GM12878 (cell line): ENCODE results near the gene PPP2R5C. TPM values are rescaled to one million over a fixed set of nuclear protein-coding genes. Genes with fewer than 3 reads are reported as not detected.

ENCODE experiments used
- BACH1 ChIP-seq: fragments of 450-650 bp; IDR thresholded peaks from 2 replicates; pipeline ENCODE4 v1.6.1; 2017; ENCODE audit warnings: mild to moderate bottlenecking, borderline replicate concordance
- BCLAF1 ChIP-seq: fragments of 450-650 bp; IDR thresholded peaks from 2 replicates; pipeline ENCODE4 v1.6.1; 2017; ENCODE audit warnings: antibody characterized with exemption, mild to moderate bottlenecking, moderate library complexity
- CREB1 ChIP-seq: IDR thresholded peaks from 2 replicates; pipeline ENCODE4 v1.6.1; 2012; ENCODE audit warnings: low read depth, mild to moderate bottlenecking, inconsistent platforms
- GATAD2B ChIP-seq: fragments of 450-650 bp; conservative IDR thresholded peaks from 2 replicates; pipeline ENCODE4 v1.6.1; 2017; ENCODE audit warnings: low read depth, mild to moderate bottlenecking, moderate library complexity
- HDAC2 ChIP-seq: fragments of 200-600 bp; sonication (generic); IDR thresholded peaks from 2 replicates; pipeline ENCODE4 v1.6.1; 2017
- IKZF2 ChIP-seq, 2 experiments: fragments of 450-650 bp; IDR thresholded peaks; 2 replicates each; pipeline ENCODE4 v1.6.1; 2017; ENCODE audit warnings: mild to moderate bottlenecking in 2 of 2, moderate library complexity in 2 of 2
- IRF4 ChIP-seq: IDR thresholded peaks from 2 replicates; pipeline ENCODE4 v1.6.1; 2011; ENCODE audit warnings: low read depth, low read length
- MTA3 ChIP-seq: IDR thresholded peaks from 2 replicates; pipeline ENCODE4 v1.6.1; 2012; ENCODE audit warnings: low read length, inconsistent platforms, borderline replicate concordance
- PAX5 ChIP-seq: IDR thresholded peaks from 2 replicates; pipeline ENCODE4 v1.6.1; 2011; ENCODE audit warnings: low read depth, low read length, borderline replicate concordance
- RAD51 ChIP-seq: fragments of 450-650 bp; IDR thresholded peaks from 2 replicates; pipeline ENCODE4 v1.6.1; 2016; ENCODE audit warnings: moderate library complexity, mild to moderate bottlenecking, inconsistent platforms
- RELA ChIP-seq: fragments of 450-650 bp; IDR thresholded peaks from 2 replicates; pipeline ENCODE4 v1.8.0; 2014; ENCODE audit warnings: borderline replicate concordance; ENCODE audit not compliant: partially characterized antibody
- SIX5 ChIP-seq: IDR thresholded peaks from 2 replicates; pipeline ENCODE4 v1.6.1; 2011; ENCODE audit warnings: mild to moderate bottlenecking, low read depth, low read length, moderate library complexity; ENCODE audit not compliant: severe bottlenecking
- SMAD5 ChIP-seq: IDR thresholded peaks from 2 replicates; pipeline ENCODE4 v1.6.1; 2016; ENCODE audit warnings: antibody characterized with exemption, low read depth
- TAF1 ChIP-seq: IDR thresholded peaks from 2 replicates; pipeline ENCODE4 v1.6.1; 2011; ENCODE audit warnings: mild to moderate bottlenecking, low read depth, low read length, borderline replicate concordance
- TBL1XR1 ChIP-seq: IDR thresholded peaks from 2 replicates; pipeline ENCODE4 v1.6.1; 2012; ENCODE audit warnings: low read depth, low read length, improper control_type of control experiment
- ZBED1 ChIP-seq: IDR thresholded peaks from 2 replicates; pipeline ENCODE4 v1.6.1; 2016; ENCODE audit warnings: borderline replicate concordance
- ZBTB33 ChIP-seq: fragments of 450-650 bp; IDR thresholded peaks from 2 replicates; pipeline ENCODE4 v1.6.1; 2017; ENCODE audit warnings: mild to moderate bottlenecking
- ZBTB40 ChIP-seq: fragments of 450-650 bp; IDR thresholded peaks from 2 replicates; pipeline ENCODE4 v1.6.1; 2016; ENCODE audit warnings: mild to moderate bottlenecking, moderate library complexity, borderline replicate concordance
- ZNF274 ChIP-seq: IDR thresholded peaks from one replicate; pipeline ENCODE4 v1.8.0; 2011; ENCODE audit not compliant: insufficient read length, insufficient read depth
- polyA plus RNA-seq, 11 experiments: library from polyadenylated mRNA; depleted of rRNA in 4 of 11; unstranded in 6 of 11; stranded (reverse) in 5 of 11; fragments of >200 nt; fragmentation: Nextera tagmentation in 4 of 11; fragmentation: Illumina TruSeq in 1 of 11; extraction: Ambion mirVana in 4 of 11; extraction: Trizol in 1 of 11; gene quantifications; 1 replicate in 1 of 11; 2 replicates in 10 of 11; pipeline versions ENCODE4 v1.2.1 to v1.2.3, GENCODE V29; 2011 to 2016; ENCODE audit warnings: inconsistent platforms in 2 of 11, missing spikeins in 2 of 11, low read depth in 1 of 11
- total RNA-seq, 4 experiments: library from RNA; depleted of rRNA in 3 of 4; stranded (reverse); fragments of >200 nt in 3 of 4; fragmentation: Illumina TruSeq in 1 of 4; extraction: Trizol in 1 of 4; gene quantifications; 2 replicates each; pipeline versions ENCODE4 v1.2.1 to v1.2.3, GENCODE V29; 2013 to 2021
- TF ChIP-seq, protein P1 (sequence below): fragments of 450-650 bp; IDR thresholded peaks from 2 replicates; pipeline ENCODE4 v1.6.1; 2017; ENCODE audit warnings: mild to moderate bottlenecking, moderate library complexity

The PPP2R5C gene
- total and polyA plus RNA-seq, 10 of the 15 experiments (the other 5 are each of a cell fraction or from before 2014, with no cell fraction given): 106 to 199 (median 144) TPM

- TF ChIP-seq ZBTB40: no peak
- TF ChIP-seq PAX5: peak; percentile 85; the same call in 1 of the 2 replicates
- no peak for TF ChIP-seq GATAD2B
- TF ChIP-seq RAD51: peak; percentile 96
- peak; percentile 90 for TF ChIP-seq CREB1
- TF ChIP-seq SMAD5: no peak
- TF ChIP-seq TAF1: no peak
- TF ChIP-seq ZNF274: no peak
- TF ChIP-seq IRF4: peak; percentile 67
- no peak for TF ChIP-seq BCLAF1
- no peak for TF ChIP-seq ZBTB33
- TF ChIP-seq ZBED1: peak; percentile 96
- peak; percentile 47; the same call in 1 of the 2 replicates for TF ChIP-seq BACH1
- no peak for TF ChIP-seq SIX5
- peak; percentile 96 for TF ChIP-seq TBL1XR1
- peak; percentile 87 to 88 for TF ChIP-seq IKZF2 (IDR thresholded peaks at IDR 0.05)
- no peak for TF ChIP-seq RELA
- TF ChIP-seq MTA3: no peak; the same call in 1 of the 2 replicates
- 0 out of 2 replicates have a peak, but pooled peaks have one; percentile 48 for TF ChIP-seq HDAC2
- TF ChIP-seq, protein P1, sequence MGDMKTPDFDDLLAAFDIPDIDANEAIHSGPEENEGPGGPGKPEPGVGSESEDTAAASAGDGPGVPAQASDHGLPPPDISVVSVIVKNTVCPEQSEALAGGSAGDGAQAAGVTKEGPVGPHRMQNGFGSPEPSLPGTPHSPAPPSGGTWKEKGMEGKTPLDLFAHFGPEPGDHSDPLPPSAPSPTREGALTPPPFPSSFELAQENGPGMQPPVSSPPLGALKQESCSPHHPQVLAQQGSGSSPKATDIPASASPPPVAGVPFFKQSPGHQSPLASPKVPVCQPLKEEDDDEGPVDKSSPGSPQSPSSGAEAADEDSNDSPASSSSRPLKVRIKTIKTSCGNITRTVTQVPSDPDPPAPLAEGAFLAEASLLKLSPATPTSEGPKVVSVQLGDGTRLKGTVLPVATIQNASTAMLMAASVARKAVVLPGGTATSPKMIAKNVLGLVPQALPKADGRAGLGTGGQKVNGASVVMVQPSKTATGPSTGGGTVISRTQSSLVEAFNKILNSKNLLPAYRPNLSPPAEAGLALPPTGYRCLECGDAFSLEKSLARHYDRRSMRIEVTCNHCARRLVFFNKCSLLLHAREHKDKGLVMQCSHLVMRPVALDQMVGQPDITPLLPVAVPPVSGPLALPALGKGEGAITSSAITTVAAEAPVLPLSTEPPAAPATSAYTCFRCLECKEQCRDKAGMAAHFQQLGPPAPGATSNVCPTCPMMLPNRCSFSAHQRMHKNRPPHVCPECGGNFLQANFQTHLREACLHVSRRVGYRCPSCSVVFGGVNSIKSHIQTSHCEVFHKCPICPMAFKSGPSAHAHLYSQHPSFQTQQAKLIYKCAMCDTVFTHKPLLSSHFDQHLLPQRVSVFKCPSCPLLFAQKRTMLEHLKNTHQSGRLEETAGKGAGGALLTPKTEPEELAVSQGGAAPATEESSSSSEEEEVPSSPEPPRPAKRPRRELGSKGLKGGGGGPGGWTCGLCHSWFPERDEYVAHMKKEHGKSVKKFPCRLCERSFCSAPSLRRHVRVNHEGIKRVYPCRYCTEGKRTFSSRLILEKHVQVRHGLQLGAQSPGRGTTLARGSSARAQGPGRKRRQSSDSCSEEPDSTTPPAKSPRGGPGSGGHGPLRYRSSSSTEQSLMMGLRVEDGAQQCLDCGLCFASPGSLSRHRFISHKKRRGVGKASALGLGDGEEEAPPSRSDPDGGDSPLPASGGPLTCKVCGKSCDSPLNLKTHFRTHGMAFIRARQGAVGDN: peak; percentile 82
Observed at GRCh38 chr14:101876555-101876938, 115.0 kb downstream of the PPP2R5C start (continued).
